Mononuclear cell (primary cell): ENCODE results near the gene USP11. TPM values are rescaled to one million over a fixed set of nuclear protein-coding genes. Genes with fewer than 3 reads are reported as not detected.

Experiments
- H3K27me3 ChIP-seq: 2 replicates; pipeline ENCODE4 v1.6.0; 2011; ENCODE audit warnings: low read length, control low read depth; ENCODE audit not compliant: insufficient read depth
- H3K4me1 ChIP-seq: 2 replicates; pipeline ENCODE4 v1.5.1; 2011; ENCODE audit warnings: mild to moderate bottlenecking, low read length, control low read depth; ENCODE audit not compliant: insufficient read depth
- H3K4me3 ChIP-seq: 2 replicates; pipeline ENCODE4 v1.5.1; 2011; ENCODE audit warnings: mild to moderate bottlenecking, low read length, moderate library complexity
- H3K9me3 ChIP-seq: 2 replicates; pipeline ENCODE4 v1.5.1; 2011; ENCODE audit warnings: low read depth, mild to moderate bottlenecking, control low read depth, low read length
- total RNA-seq: library from RNA; depleted of rRNA; stranded (reverse); fragments of >200 nt; gene quantifications from one replicate; pipeline ENCODE4 v1.2.3, GENCODE V29; 2012

Gene USP11
- total RNA-seq, 1 donor: 25.2 TPM

DNA sequence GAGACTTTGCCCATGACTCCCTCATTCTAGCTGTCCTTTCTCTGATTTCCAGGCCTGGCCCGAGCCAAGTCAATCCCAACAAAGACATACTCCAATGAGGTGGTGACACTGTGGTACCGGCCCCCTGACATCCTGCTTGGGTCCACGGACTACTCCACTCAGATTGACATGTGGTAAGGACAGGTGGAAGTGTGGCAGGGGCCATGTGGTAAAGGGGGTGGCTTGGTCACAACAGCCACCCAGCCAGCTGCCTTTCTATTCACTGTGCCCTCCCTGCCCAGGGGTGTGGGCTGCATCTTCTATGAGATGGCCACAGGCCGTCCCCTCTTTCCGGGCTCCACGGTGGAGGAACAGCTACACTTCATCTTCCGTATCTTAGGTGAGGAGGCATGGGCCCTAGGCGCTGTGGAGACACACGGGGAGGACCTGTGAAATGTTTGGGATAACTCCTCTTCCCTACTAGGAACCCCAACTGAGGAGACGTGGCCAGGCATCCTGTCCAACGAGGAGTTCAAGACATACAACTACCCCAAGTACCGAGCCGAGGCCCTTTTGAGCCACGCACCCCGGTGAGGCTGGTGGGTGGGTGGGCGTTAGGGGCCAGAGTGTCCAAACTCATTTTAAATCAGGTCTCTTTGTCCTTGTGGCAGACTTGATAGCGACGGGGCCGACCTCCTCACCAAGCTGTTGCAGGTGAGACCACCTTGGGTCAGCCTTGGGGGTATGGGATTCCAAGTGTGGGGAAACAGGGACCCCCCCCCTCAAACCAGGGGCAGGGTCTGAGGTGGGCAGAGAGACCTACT, 6.1 kb upstream of the USP11 start:
- Histone ChIP-seq H3K4me1 (peaks cover under 1% of the 10 kb centered on the region), H3K9me3 (no peaks in the 10 kb centered on the region), H3K27me3 (no peaks in the 10 kb centered on the region)

DNA sequence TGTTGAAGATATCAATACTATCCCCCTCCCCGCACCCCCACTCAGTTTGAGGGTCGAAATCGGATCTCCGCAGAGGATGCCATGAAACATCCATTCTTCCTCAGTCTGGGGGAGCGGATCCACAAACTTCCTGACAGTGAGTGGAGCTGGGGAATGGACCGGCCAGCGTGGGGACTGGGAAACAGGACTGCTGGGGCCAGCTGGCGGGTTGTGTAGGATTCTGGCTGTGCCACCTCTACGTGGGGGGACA, 5.5 kb upstream of the USP11 start:
- Histone ChIP-seq H3K4me1 (peaks cover 3% of the 10 kb centered on the region), H3K4me3 (no peak overlapping the region), H3K27me3 (no peaks in the 10 kb centered on the region), H3K9me3 (no peaks in the 10 kb centered on the region)

More for the DNA sequence above, 6.1 kb upstream of the USP11 start:
- no peak overlapping the region for H3K4me3 ChIP-seq

DNA sequence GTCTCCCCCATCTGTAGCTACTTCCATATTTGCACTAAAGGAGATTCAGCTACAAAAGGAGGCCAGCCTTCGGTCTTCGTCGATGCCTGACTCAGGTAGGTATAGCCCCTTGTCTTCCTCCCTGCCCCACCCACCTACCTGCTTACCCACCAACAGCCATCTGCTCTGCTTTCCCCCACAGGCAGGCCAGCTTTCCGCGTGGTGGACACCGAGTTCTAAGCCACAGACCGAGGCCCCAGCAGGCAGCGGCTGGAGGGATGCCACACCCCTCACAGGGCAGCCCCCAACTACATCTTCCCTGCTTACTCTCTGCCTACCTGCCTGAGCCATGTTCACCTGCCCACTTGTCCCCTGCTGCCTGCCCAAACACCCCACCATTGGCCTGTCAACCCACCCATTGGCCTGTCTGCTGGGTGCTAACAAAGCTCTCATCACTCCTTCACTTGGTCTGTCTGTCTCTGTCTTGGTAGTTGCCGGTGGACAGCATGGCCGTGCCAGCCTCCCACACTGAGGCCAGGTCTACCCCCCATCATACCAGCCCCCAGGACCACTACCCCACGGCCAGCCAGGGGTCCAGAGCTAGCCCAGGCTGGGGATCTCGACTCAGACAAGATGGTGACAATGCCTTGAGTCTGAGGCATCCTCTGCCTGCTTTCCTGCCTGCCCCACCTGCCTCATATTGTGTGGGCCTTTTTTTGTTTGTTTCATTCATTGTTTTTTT, 4.1 kb upstream of the USP11 start:
- no peaks in the 10 kb centered on the region for H3K9me3 ChIP-seq
- H3K4me3 ChIP-seq: no peak overlapping the region
- H3K27me3 ChIP-seq: no peaks in the 10 kb centered on the region
- peaks cover 8% of the 10 kb centered on the region for H3K4me1 ChIP-seq

DNA sequence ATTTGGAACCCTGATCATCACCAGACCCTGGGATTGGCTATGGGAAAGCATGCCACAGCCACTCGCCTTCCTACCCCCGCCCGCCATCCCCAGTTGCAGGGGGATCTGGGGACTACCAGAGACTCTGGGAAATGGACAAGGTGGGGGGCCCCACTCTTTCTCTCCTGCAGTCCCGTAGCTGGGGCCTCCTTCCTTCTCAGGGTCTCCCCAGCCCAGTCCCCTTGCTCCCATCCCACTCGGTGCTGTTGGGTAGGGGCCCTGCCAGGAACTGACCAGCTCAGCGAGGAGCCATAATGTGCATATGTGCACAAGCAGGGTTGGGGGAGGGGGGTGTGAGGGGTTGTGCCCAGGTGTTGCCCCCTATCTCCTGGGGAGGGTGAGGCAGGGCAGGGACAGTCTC, 3.4 kb upstream of the USP11 start:
- H3K4me1 ChIP-seq: peaks cover 8% of the 10 kb centered on the region
- H3K4me3 ChIP-seq: no peak overlapping the region
- no peaks in the 10 kb centered on the region for H3K9me3 ChIP-seq

DNA sequence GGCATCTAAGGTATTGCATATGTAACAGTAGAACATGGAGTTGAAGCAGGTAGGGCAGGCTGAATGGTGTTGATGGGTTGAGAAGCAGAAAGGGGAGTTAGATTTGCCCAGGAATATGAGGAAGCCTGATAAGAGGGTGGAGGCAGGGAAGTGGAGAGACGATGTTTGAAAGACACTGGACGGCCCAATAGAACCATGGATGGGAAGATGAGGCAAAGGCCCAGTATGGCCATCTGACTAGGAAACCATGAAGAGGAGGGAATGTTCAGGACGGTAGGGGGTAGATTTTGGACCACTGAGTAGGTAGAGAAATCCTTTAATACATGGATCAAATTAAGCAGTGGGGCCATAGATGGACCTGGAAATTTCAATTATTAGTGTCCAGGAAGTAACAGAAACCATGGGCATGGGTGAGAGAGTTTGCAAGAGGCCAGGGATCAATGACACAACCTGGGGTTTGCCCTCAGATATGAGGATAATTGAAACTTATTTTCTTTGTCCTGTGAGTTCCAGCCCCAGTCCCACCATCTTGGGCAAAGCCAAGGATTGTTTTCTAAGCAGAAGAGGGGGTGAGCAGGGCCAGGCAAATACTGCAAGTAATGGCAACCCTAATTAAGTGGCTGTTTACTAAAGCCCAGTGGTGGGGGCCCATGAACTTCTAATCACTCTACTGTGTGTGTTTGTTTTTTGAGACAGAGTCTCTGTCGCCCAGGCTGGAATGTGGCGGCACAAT, 2.5 kb upstream of the USP11 start:
- no peaks in the 10 kb centered on the region for H3K27me3 ChIP-seq

More for the DNA sequence above, 3.4 kb upstream of the USP11 start:
- no peaks in the 10 kb centered on the region for H3K27me3 ChIP-seq

GRCh38 chrX:47231167-47231566, 1.6 kb upstream of the USP11 start:
- no peaks in the 10 kb centered on the region for H3K27me3 ChIP-seq
- no peaks in the 10 kb centered on the region for H3K9me3 ChIP-seq
- no peak overlapping the region for H3K4me3 ChIP-seq
- peaks cover 8% of the 10 kb centered on the region for H3K4me1 ChIP-seq

More for the DNA sequence above, 2.5 kb upstream of the USP11 start:
- Histone ChIP-seq H3K4me1 (peaks cover 8% of the 10 kb centered on the region), H3K4me3 (no peak overlapping the region), H3K9me3 (no peaks in the 10 kb centered on the region)

- H3K27me3 ChIP-seq: no peaks in the 10 kb centered on the region
- H3K9me3 ChIP-seq: no peaks in the 10 kb centered on the region
- peak overlapping the region; percentile 67 for H3K4me3 ChIP-seq
Observed at GRCh38 chrX:47232197-47232802, 509 bp upstream of the USP11 start.

DNA sequence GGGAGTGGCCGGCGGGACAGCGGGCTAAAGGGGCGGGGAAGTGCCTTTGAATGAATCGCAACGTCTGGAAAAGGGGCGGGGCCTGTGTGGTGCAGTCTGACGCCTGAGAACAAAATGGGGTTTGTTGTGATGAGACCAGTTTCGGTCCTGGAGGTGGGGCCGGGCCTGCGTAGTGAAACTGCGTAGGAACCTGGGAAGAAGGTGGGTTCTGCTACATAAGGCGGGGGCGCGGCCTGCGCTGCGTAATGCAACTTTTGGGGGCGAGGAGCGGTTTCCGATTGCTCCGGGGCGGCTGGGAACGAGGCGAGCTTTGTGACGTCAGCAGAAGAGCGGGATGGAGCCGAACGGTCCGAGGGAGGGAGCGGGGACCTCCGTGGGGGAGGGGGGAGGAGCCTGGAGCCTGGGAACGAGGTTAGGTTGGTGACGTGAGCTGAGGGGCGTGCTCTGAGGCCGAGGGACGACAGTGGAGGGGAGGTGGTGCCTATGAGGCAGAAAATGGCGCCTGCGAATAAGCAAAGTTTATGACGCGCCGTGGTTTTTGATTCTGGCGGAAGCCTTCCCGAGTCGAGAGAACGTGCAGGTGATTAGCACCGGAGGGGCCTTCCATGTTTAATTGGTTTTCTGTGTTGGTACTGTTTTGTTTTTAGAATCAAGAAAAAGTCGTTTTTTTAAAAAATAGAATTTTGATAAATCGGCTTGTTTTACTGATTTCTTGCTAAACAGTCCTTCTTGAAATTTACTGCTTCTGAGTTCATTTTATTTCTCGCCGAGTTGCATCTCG, 714 bp downstream of the USP11 start:
- H3K4me1 ChIP-seq: peaks cover 8% of the 10 kb centered on the region
- H3K4me3 ChIP-seq: peak overlapping the region; percentile 67
- H3K9me3 ChIP-seq: no peaks in the 10 kb centered on the region
- H3K27me3 ChIP-seq: no peaks in the 10 kb centered on the region

More at GRCh38 chrX:47232197-47232802, 509 bp upstream of the USP11 start:
- H3K4me1 ChIP-seq: peaks cover 8% of the 10 kb centered on the region

DNA sequence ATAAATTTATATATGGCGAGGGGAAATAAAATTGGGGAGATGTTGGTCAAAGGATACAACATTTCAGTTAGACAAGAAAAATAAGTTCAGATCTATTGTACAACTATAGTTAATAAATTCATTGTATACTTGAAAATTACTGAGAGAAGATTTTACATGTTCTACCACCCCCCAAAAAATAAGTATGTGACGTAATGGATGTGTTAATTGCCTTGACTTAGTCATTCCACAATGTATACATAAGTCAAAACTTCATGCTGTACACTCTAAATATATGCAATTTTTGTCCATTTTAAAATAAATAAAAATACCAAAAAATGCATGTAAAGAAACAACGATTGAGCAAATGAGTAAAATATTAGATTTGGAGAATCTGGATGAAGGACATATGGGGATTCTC, 1.8 kb downstream of the USP11 start:
- Histone ChIP-seq H3K27me3 (no peaks in the 10 kb centered on the region), H3K4me3 (no peak overlapping the region), H3K4me1 (peaks cover 8% of the 10 kb centered on the region)

DNA sequence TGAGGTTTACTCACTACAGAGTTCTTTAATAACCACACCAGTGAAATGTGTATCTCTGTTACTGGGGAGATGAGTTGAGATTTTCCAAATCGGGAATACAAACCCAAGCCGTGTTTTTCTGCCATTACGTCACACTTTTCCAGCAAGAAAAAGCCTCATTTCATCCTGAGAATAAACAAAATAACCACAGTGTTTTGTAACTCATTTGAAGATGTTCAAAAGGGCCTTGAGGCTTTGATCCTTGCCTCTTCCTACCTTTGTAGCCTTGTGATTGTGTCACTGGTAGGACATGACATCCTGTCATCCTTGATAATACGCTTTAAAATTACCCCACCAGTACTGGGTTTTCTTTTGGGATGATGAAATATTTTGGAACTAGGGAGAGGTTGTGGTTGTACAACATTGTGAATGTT, 2.9 kb downstream of the USP11 start:
- Histone ChIP-seq H3K27me3 (no peaks in the 10 kb centered on the region), H3K9me3 (no peaks in the 10 kb centered on the region), H3K4me1 (peaks cover 8% of the 10 kb centered on the region), H3K4me3 (no peak overlapping the region)

More for the DNA sequence above, 1.8 kb downstream of the USP11 start:
- no peaks in the 10 kb centered on the region for H3K9me3 ChIP-seq

DNA sequence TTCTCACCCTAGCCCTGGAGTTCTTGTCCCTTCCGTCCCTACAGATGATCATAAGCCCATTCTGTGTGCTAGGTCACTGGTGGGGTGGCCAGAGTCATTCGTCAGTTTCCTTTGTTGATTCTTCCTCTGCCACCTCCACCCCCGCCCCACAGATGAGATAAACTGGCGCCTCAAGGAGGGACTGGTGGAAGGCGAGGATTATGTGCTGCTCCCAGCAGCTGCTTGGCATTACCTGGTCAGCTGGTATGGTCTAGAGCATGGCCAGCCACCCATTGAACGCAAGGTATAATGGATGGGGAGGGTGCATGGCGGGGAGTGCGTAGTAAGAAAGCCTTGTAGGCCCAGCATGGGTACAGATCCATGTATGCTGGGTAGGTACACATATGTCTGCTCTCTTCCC, 6.4 kb downstream of the USP11 start:
- Histone ChIP-seq H3K9me3 (no peaks in the 10 kb centered on the region), H3K4me1 (no peaks in the 10 kb centered on the region), H3K27me3 (no peaks in the 10 kb centered on the region), H3K4me3 (no peak overlapping the region)

GRCh38 chrX:47239898-47240545, 7.2 kb downstream of the USP11 start:
- Histone ChIP-seq H3K27me3 (no peaks in the 10 kb centered on the region), H3K9me3 (no peaks in the 10 kb centered on the region)

GRCh38 chrX:47240619-47241018, 7.8 kb downstream of the USP11 start:
- no peaks in the 10 kb centered on the region for H3K27me3 ChIP-seq
- no peaks in the 10 kb centered on the region for H3K4me1 ChIP-seq
- H3K9me3 ChIP-seq: no peaks in the 10 kb centered on the region
- H3K4me3 ChIP-seq: no peak overlapping the region

More at GRCh38 chrX:47239898-47240545, 7.2 kb downstream of the USP11 start:
- H3K4me3 ChIP-seq: no peak overlapping the region
- H3K4me1 ChIP-seq: no peaks in the 10 kb centered on the region
